NCI-H446 treated with DMSO at 0.1 percent for 48 hours (cell line): ENCODE results near the gene KIF20B.
"Not testable (repeated sequence)": the region's sequence is repeated elsewhere in the genome, so short reads cannot be mapped to it uniquely, and the experiment has no call there.

Source experiments
- DNase-seq: peaks from one replicate; lab custom pipeline; 2025; lab: John Stamatoyannopoulos, UW

Gene KIF20B

GRCh38 chr10:89783406-89783805 lies 82.0 kb downstream of the KIF20B start:
- DNase-seq = no peak

- DNase-seq = no peak
Measured at GRCh38 chr10:89785095-89785494, 83.7 kb downstream of the KIF20B start.

- no peak for DNase-seq
Measured at GRCh38 chr10:89789188-89789877, 87.9 kb downstream of the KIF20B start.

GRCh38 chr10:89792187-89792586 lies 90.8 kb downstream of the KIF20B start:
- no peak for DNase-seq

- peak; percentile 51 for DNase-seq
Measured at GRCh38 chr10:89793649-89794254, 92.4 kb downstream of the KIF20B start.

- no peak for DNase-seq
Measured at GRCh38 chr10:89795840-89796239, 94.5 kb downstream of the KIF20B start.

- DNase-seq = no peak
Measured at GRCh38 chr10:89798092-89798491, 96.7 kb downstream of the KIF20B start.

- no peak for DNase-seq
Measured at GRCh38 chr10:89799573-89799972, 98.2 kb downstream of the KIF20B start.

- DNase-seq = no peak
Measured at GRCh38 chr10:89805599-89806013, 104.2 kb downstream of the KIF20B start.

GRCh38 chr10:89808842-89809241 lies 107.5 kb downstream of the KIF20B start:
- DNase-seq = no peak

GRCh38 chr10:89809766-89810165 lies 108.4 kb downstream of the KIF20B start:
- DNase-seq = no peak

GRCh38 chr10:89810908-89811525 lies 109.6 kb downstream of the KIF20B start:
- no peak for DNase-seq

- DNase-seq = no peak
Measured at GRCh38 chr10:89813546-89813945, 112.2 kb downstream of the KIF20B start.

- DNase-seq = no peak
Measured at GRCh38 chr10:89814278-89814677, 112.9 kb downstream of the KIF20B start.

GRCh38 chr10:89815049-89815853 lies 113.9 kb downstream of the KIF20B start:
- no peak for DNase-seq

GRCh38 chr10:89819008-89819407 lies 117.6 kb downstream of the KIF20B start:
- not testable (repeated sequence) for DNase-seq
